ENCODE data around the gene TBL2.

- TF ChIP-seq CTCF (IDR thresholded peaks at IDR 0.05) (no peak), EZH2 (IDR thresholded peaks at IDR 0.05; ENCODE audit: borderline replicate concordance, insufficient read depth, low read depth, low read length, poor library complexity, severe bottlenecking) (no peak)
These were observed 18.0 kb upstream of the TBL2 start for GRCh38 chr7:73596191-73597065.
